Mucosa of stomach (tissue), 1 donor: ENCODE data around the gene ADIRF.
"Not testable (repeated sequence)": the region's sequence is repeated elsewhere in the genome, so short reads cannot be mapped to it uniquely, and the experiment has no call there.

ENCODE experiments used
- H3K27me3 ChIP-seq: one replicate; pipeline ENCODE4 v1.7.0; 2013; ENCODE audit warnings: mild to moderate bottlenecking, low read length; ENCODE audit not compliant: control insufficient read depth, insufficient read depth
- H3K36me3 ChIP-seq: one replicate; pipeline ENCODE4 v1.7.0; 2013; ENCODE audit warnings: low read length; ENCODE audit not compliant: control insufficient read depth, insufficient read depth
- H3K4me1 ChIP-seq: one replicate; pipeline ENCODE4 v1.7.0; 2013; ENCODE audit warnings: mild to moderate bottlenecking, low read length; ENCODE audit not compliant: control insufficient read depth, insufficient read depth
- H3K4me3 ChIP-seq: one replicate; pipeline ENCODE4 v1.7.0; 2013; ENCODE audit warnings: low read length
- H3K9ac ChIP-seq: one replicate; pipeline ENCODE4 v1.7.0; 2013; ENCODE audit warnings: mild to moderate bottlenecking, low read length, moderate library complexity
- H3K9me3 ChIP-seq: one replicate; pipeline ENCODE4 v1.7.0; 2013; ENCODE audit warnings: mild to moderate bottlenecking, low read length, moderate library complexity; ENCODE audit not compliant: control insufficient read depth
- donor health status: Pancreatic carcinoma.

The ADIRF gene

DNA sequence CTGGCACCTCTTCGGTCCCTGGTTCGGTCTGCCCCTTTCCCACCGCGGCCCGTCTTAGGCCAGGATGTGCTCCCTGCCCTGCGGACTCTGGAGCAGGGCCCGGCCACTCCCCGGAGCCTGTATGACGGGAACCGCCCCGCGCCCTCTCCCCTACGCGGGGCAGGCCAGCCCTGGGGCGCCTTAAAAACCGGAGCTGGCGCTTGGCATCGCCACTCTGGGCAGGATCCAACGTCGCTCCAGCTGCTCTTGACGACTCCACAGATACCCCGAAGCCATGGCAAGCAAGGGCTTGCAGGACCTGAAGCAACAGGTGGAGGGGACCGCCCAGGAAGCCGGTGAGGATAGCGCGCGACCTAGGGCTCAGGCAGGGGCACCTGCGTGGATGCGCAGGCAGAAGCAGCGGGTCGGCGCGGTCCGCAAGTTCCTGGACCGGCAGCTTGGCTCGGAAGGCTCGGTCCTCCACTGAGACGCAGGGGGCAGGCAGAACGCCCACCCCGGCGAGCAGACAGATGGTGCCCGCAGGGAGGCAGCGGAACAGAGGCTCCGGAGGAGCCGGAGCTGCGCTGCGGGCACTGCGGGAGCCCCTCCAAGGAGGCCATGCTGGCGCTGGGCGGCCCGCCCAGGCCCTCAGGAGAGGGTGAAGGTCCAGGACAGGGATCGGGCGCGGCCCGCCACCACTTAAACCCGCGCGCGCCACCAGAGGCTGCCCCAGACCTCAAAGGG, at the start of gene ADIRF:
ADIRF (plus strand) TSS at position 212 of the 723 bp plus-strand sequence; CDS start at position 275, 63 bp downstream.
- H3K9ac ChIP-seq = peak within 1 kb of the TSS; percentile 57
- no peak within 1 kb of the TSS for H3K4me3 ChIP-seq
- H3K9me3 ChIP-seq = no peaks in the 10 kb centered on the region
- H3K4me1 ChIP-seq = peaks cover 59% of the 10 kb centered on the region
- peaks cover 30% of the 10 kb centered on the region for H3K27me3 ChIP-seq
- no peaks in the 10 kb centered on the region for H3K36me3 ChIP-seq

DNA sequence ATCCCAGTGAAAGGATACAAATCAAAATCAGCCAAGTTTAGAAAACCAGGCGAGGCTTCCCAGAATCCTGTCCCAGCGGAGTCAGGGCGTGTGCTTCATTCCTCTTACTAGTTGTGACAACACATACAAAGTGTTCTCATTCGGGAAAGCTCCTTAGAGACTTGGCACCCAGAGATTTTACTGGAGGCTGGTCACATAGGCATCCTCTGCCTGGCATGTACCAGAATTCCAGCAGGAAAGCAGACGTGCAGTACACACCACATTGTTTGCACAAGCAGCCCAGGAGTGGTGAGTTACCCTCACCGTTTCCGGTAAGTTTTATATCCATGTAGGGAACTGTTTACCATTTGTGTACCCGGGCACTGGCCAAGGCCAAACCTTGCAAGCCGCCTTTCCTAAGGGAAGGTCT, 45.7 kb upstream of the ADIRF start:
- no peak overlapping the region for H3K9ac ChIP-seq
- no peak overlapping the region for H3K4me3 ChIP-seq
- no peaks in the 10 kb centered on the region for H3K4me1 ChIP-seq
- no peaks in the 10 kb centered on the region for H3K27me3 ChIP-seq
- H3K36me3 ChIP-seq = no peaks in the 10 kb centered on the region
- no peaks in the 10 kb centered on the region for H3K9me3 ChIP-seq

DNA sequence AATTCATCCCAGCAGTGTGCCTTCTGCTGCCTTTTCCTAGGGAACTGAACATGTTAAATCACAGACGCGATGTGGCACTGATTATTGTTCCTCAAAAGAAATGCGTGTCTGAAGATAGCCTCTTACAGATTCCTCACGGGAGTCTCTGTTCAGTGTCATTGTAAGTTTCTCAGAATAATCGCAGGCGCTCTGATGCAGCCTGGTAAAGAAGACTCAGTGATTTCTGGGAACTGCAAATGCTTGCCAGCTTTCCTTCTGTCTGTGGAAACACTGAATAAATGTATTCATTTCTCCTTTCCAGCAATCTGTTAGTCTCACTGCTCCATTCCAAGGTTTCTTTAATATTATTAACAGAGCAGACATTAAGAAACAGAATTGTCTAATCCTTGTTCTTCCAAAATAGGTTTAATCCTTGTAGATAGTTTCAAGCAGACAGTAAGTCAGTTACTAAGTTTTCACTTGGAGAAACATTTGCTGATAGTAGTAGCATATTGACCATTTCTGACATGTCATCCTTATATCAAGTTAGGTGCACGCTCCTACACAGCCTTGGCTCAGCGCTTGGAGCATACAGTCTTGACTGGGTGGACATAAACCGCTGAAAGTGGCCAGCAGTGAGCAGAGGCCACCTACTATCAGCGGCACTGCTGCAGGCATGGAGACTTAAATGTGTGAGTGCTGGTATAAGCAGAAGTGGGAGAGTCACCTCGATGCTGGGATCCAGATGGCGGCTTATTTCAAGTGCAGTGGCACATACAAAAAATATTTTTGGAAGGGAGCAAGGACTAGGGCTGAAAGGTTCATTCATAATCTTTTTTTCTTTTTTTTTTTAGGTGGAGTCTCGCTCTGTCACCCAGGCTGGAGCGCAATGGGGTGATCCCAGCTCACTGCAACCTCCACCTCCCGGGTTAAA, 38.6 kb upstream of the ADIRF start:
- Histone ChIP-seq H3K9me3 (no peaks in the 10 kb centered on the region), H3K36me3 (no peaks in the 10 kb centered on the region), H3K4me1 (no peaks in the 10 kb centered on the region), H3K27me3 (no peaks in the 10 kb centered on the region), H3K4me3 (no peak overlapping the region), H3K9ac (no peak overlapping the region)

DNA sequence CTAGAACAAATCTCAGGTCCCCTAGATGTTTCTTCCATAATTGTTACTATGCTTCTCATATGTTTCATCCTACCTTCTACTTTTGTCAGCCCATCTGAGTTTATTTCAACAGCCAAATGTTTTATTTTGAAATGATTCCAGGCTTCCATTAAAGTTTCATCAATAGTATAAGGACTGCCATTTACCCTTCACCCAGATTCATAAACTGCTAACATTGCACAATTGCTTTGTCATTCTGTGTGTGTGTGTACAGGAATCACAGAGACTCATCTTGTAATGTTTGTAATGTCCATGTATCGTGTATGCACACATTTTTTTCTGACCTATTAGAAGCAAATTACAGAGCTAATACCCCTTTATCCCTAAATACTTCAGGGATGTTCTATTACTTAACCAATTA, 36.4 kb upstream of the ADIRF start:
- H3K9ac ChIP-seq = no peak overlapping the region
- peaks cover 2% of the 10 kb centered on the region for H3K27me3 ChIP-seq
- H3K36me3 ChIP-seq = no peaks in the 10 kb centered on the region
- H3K4me1 ChIP-seq = no peaks in the 10 kb centered on the region
- no peak overlapping the region for H3K4me3 ChIP-seq
- no peaks in the 10 kb centered on the region for H3K9me3 ChIP-seq

DNA sequence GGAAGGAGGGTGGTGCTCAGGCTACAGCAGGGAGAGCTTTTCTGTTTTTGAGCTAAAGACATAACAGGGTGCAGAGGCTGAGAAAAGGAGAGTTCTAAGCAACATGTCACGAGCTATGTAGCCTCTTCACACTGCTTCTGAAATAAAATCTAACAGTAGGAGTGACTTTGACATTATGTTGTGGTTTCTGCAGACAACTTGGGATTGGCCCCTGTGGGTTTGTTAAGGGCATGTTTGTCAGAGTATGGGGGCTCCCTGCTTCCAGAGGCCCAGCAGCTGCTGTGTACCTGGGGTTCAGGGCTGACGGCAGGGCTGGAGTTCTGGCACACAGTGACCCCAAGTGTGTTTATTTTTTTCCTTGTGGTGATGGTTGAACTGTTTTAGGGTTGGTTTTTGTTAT, 35.6 kb upstream of the ADIRF start:
- H3K9ac ChIP-seq = no peak overlapping the region

DNA sequence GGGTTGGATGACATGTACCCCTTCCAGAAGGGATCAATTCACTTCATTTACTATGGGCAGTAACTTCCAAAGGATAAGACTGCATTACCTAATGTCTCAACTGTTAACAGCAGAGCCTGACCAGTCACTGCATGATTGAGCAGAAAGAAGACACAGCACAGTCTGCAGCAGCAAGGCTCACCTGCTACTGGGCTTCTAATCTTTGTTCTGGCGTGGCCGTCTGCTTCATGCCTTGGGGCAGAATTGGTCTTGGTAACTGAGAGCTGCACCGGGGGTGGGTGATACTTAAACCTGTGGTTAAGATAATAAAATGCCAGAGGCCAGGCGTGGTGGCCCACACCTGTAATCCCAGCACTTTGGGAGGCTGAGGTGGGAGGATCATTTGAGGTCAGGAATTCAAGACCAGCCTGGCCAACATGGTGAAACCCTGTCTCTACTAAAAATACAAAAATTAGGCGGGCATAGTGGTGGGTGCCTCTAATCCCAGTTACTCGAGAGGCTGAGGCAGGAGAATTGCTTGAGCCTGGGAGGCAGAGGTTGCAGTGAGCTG, 34.0 kb upstream of the ADIRF start:
- H3K27me3 ChIP-seq, H3K4me1 ChIP-seq, H3K4me3 ChIP-seq, H3K36me3 ChIP-seq, H3K9me3 ChIP-seq, H3K9ac ChIP-seq: not testable (repeated sequence)

More for the DNA sequence above, 35.6 kb upstream of the ADIRF start:
- Histone ChIP-seq H3K27me3 (peaks cover 2% of the 10 kb centered on the region), H3K4me3 (no peak overlapping the region), H3K4me1 (no peaks in the 10 kb centered on the region), H3K9me3 (no peaks in the 10 kb centered on the region), H3K36me3 (no peaks in the 10 kb centered on the region)

DNA sequence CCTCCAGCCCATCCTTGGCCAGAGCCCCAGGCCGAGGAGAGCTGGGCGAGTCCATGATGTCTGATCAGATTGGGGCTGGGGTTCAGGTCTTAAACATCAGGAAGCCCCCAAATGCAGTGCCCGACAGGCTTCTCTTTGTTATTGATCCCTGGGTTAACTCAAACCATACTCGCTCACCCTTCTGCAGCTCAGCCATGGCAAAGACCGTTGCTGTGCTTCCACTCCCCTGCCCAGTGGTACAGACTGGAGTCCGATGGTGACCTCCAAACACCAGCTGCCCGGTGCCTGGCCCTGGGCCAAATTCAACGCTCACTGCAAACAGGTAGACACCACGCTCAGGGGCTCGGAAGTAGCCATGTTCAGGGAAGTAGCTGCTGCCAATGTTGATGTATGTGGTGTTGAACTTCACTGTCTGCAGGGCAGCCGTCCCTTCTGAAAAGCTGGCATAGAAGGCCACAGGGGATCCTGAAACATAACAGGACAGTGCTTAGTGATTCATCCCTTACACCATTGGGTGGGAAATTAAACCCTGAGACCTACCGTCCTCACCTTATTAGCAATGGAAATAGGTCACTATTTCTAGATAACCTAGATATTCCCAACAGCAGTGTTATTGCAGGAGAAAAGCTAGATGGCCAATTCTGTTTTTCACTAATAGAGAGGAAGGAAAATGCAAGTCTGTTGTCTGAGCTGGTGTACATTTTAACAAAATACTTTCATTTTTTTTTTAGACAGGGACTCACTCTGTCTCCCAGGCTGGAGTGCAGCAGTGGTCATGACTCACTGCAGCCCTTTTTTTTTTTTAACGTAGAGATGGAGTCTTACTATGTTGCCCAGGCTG, 31.4 kb upstream of the ADIRF start:
- Histone ChIP-seq H3K9me3 (no peaks in the 10 kb centered on the region), H3K9ac (no peak overlapping the region), H3K4me3 (no peak overlapping the region), H3K4me1 (peaks cover 3% of the 10 kb centered on the region), H3K36me3 (no peaks in the 10 kb centered on the region), H3K27me3 (peaks cover 4% of the 10 kb centered on the region)

DNA sequence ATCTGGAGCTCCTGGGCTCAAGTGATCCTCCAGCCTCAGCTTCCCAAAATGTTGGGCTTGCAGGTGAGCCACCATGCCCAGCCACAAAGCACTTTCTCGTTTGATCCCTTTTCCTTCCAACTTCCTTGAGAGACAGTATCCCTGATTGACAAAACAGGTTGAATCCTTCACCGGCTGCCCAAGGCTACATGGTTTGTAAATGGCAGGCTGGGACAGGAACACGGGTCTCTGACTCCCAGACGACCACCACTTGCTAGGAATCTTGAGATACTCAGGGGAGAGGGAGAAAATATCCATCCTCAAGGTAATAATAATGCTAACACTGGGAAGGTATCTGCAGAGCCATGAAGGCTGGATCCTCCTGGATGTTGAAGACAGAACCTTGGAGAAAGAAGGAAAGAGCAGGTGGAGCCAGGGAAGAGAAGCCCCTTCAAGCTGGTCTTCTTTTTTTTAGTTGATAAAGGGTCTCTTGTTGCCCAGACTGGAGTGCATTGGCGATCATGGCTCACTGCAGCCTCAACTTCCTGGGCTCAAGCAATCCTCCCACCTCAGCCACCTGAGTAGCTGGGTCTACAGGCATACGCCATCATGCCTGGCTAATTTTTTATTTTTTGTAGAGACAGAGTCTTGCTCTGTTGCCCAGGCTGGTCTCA, 30.7 kb upstream of the ADIRF start:
- no peak overlapping the region for H3K4me3 ChIP-seq
- H3K36me3 ChIP-seq = no peaks in the 10 kb centered on the region
- no peaks in the 10 kb centered on the region for H3K9me3 ChIP-seq
- H3K4me1 ChIP-seq = peaks cover 3% of the 10 kb centered on the region
- peaks cover 11% of the 10 kb centered on the region for H3K27me3 ChIP-seq
- H3K9ac ChIP-seq = no peak overlapping the region

DNA sequence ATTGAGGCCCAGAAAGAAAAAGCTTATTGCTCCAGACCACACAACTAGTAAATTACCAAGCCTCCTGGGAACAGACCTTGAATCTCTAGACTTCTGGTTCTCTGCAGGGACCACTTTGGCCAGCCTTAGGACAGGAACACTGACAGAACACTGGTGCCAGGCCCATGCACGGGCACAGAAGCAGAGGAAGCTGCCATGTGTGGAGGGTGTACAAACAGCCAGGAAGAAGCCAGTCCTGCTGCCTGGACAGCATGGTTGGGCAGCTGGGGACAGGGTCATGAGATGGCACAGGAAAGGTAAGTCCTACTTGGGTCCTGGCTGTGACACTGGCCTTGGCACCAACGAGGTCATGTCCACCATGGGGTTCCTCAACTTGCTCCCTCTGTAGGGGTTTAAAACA, 30.0 kb upstream of the ADIRF start:
- Histone ChIP-seq H3K9me3 (no peaks in the 10 kb centered on the region), H3K4me1 (peaks cover 3% of the 10 kb centered on the region), H3K4me3 (no peak overlapping the region), H3K9ac (no peak overlapping the region), H3K27me3 (peaks cover 18% of the 10 kb centered on the region), H3K36me3 (no peaks in the 10 kb centered on the region)

DNA sequence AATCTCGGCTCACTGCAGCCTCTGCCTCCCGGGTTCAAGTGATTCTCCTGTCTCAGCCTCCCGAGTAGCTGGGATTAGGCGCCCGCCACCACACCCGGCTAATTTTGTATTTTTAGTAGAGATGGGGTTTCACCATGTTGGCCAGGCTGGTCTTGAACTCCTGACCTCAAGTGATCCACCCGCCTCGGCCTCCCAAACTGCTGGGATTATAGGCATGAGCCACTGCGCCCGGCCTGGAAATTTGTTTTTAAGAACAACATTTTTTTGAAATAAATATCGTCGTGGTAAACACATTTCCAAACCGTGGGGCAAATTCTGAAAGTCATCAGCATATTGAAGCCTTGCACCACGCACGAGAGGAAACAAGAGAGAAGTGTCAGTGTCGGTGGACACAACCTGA, 28.2 kb upstream of the ADIRF start:
- not testable (repeated sequence) for H3K9me3 ChIP-seq, H3K36me3 ChIP-seq, H3K4me1 ChIP-seq

DNA sequence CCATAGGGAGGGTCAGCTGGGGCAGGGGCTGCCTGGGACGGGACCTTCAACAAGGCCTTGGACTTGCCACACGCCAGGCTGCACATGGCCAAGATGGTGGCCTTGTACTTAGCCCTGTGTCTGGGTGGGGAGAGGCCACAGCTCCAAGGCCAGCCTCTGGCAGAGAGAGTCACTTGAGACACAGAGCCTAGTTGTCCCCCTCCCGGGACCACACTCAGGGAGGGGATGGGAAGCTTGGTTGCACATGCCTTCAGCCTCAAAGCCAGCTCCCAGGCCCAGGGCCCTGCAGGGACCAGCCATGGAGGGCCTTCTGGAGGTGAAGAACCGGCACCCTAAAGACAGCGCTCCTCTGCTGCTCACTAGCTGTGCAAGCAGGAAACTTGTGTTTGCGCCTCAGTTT, 27.6 kb upstream of the ADIRF start:
- Histone ChIP-seq H3K4me3 (no peak overlapping the region), H3K36me3 (no peaks in the 10 kb centered on the region), H3K27me3 (peaks cover 24% of the 10 kb centered on the region), H3K9me3 (no peaks in the 10 kb centered on the region), H3K9ac (no peak overlapping the region), H3K4me1 (peaks cover 3% of the 10 kb centered on the region)

More for the DNA sequence above, 28.2 kb upstream of the ADIRF start:
- not testable (repeated sequence) for H3K4me3 ChIP-seq, H3K9ac ChIP-seq
- peaks cover 24% of the 10 kb centered on the region for H3K27me3 ChIP-seq
